Lung (tissue), 12 donors: ENCODE data around the gene EPHB1. TPM values are rescaled to one million over a fixed set of nuclear protein-coding genes. Genes with fewer than 3 reads are reported as not detected.

ENCODE experiments used
- ATAC-seq: fragments of 200-7000 bp; cut with Tn5 transposase; one replicate; pipeline ENCODE4 v1.9.1; 2020; ENCODE audit warnings: moderate number of reproducible peaks; ENCODE audit not compliant: insufficient read depth, low FRiP score
- DNase-seq, 3 donors: peaks; one replicate each; pipeline ENCODE4 v3.0.0-alpha.2; 2013 to 2017
- H3K27ac ChIP-seq, 2 donors: one replicate each; pipeline ENCODE4 v1.5.1; 2013; ENCODE audit warnings: mild to moderate bottlenecking in 2 of 2, moderate library complexity in 2 of 2, control low read depth in 1 of 2, inconsistent platforms in 1 of 2, low read depth in 1 of 2, low read length in 1 of 2
- H3K27me3 ChIP-seq, 3 donors: one replicate each; pipeline ENCODE4 v1.5.1; 2013; ENCODE audit warnings: low read length in 2 of 3; ENCODE audit not compliant: control insufficient read depth in 3 of 3, insufficient read depth in 3 of 3
- H3K36me3 ChIP-seq, 4 donors: one replicate each; pipeline ENCODE4 v1.5.1; 2013; ENCODE audit warnings: low read length in 4 of 4, mild to moderate bottlenecking in 1 of 4, moderate library complexity in 1 of 4; ENCODE audit not compliant: control insufficient read depth in 4 of 4, insufficient read depth in 4 of 4
- H3K4me1 ChIP-seq, 5 donors: one replicate each; pipeline ENCODE4 v1.5.1; 2013; ENCODE audit warnings: low read length in 5 of 5, mild to moderate bottlenecking in 2 of 5, moderate library complexity in 1 of 5; ENCODE audit not compliant: control insufficient read depth in 5 of 5, insufficient read depth in 5 of 5
- H3K4me3 ChIP-seq: one replicate; pipeline ENCODE4 v1.5.1; 2013; ENCODE audit warnings: mild to moderate bottlenecking, control low read depth, moderate library complexity
- H3K9ac ChIP-seq, 2 donors: one replicate each; pipeline ENCODE4 v1.5.1; 2013; ENCODE audit warnings: low read length in 2 of 2, control low read depth in 1 of 2; ENCODE audit not compliant: insufficient read depth in 1 of 2
- H3K9me3 ChIP-seq, 4 donors: one replicate each; pipeline ENCODE4 v1.5.1; 2013; ENCODE audit warnings: low read length in 3 of 4, mild to moderate bottlenecking in 1 of 4, moderate library complexity in 1 of 4; ENCODE audit not compliant: control insufficient read depth in 4 of 4, insufficient read depth in 3 of 4
- CTCF ChIP-seq: IDR thresholded peaks from 2 replicates; pipeline ENCODE4 v1.5.1; 2012; ENCODE audit warnings: mild to moderate bottlenecking; ENCODE audit errors: control extremely low read depth, extremely low read depth
- WGBS, 2 donors: extraction: QIAGEN DNeasy Blood & Tissue Kit; methylation state at CpG; one replicate each; pipeline ENCODE4 v1.1.7; 2013; 5-methylcytosine and 5-hydroxymethylcytosine counted together
- polyA plus RNA-seq, 2 donors: library from polyadenylated mRNA; stranded (reverse); fragments of 200-250 nt; gene quantifications; one replicate each; pipeline ENCODE4 v1.2.1, GENCODE V29; 2013
- total RNA-seq, 2 donors: library from RNA; depleted of rRNA in 1 of 2; stranded (reverse); fragments of >200 nt in 1 of 2; gene quantifications; one replicate each; pipeline ENCODE4 v1.2.1, GENCODE V29; 2014 to 2021
- donor health status: control.
- donor health status: control.
- donor health status: Bipolar disorder and iron deficiency.
- donor health status: healthy.
- donor health status: DM: yes; HTN: yes; CAD: no.

Gene EPHB1
- total and polyA plus RNA-seq, 4 donors: 0.30 to 6.3 (median 2.1) TPM

- Histone ChIP-seq H3K27ac (no peak overlapping the region), H3K27me3 (peaks cover 0 to 4% (median 0%) of the 10 kb centered on the region in 3 donors), H3K4me3 (no peak overlapping the region), H3K36me3 (no peaks in the 10 kb centered on the region), H3K4me1 (no peaks in the 10 kb centered on the region), H3K9ac (no peak overlapping the region), H3K9me3 (peaks cover 0 to 4% (median 0%) of the 10 kb centered on the region in 4 donors)
- WGBS, 2 donors: 73 to 80% methylated on average over 3 of the region's 3 CpGs
- DNase-seq (no peak), ATAC-seq (no peak)
- no peak for TF ChIP-seq CTCF
Measured at GRCh38 chr3:135136361-135137100, 341.5 kb downstream of the EPHB1 start.

GRCh38 chr3:135137296-135137695, 342.2 kb downstream of the EPHB1 start:
- Histone ChIP-seq H3K4me3 (no peak overlapping the region), H3K27me3 (peaks cover 0 to 4% (median 0%) of the 10 kb centered on the region in 3 donors), H3K4me1 (no peaks in the 10 kb centered on the region), H3K27ac (no peak overlapping the region), H3K9ac (no peak overlapping the region), H3K36me3 (no peaks in the 10 kb centered on the region), H3K9me3 (peaks cover 0 to 4% (median 0%) of the 10 kb centered on the region in 4 donors)
- ATAC-seq (no peak), DNase-seq (no peak)
- no peak for TF ChIP-seq CTCF
- 82 to 85% methylated on average over 2 of the region's 2 CpGs for WGBS, 2 donors

- H3K9me3 ChIP-seq: peaks cover 0 to 1% (median 0%) of the 10 kb centered on the region in 4 donors
- H3K4me3 ChIP-seq: no peak overlapping the region
- H3K4me1 ChIP-seq: no peaks in the 10 kb centered on the region
- no peaks in the 10 kb centered on the region for H3K36me3 ChIP-seq
- H3K27me3 ChIP-seq: peaks cover 0 to 4% (median 0%) of the 10 kb centered on the region in 3 donors
- no peak for TF ChIP-seq CTCF
- H3K9ac ChIP-seq: no peak overlapping the region
- WGBS, 2 donors: 88 to 92% methylated on average over 4 of the region's 4 CpGs
- H3K27ac ChIP-seq: no peak overlapping the region
- DNase-seq (no peak), ATAC-seq (no peak)
Measured at GRCh38 chr3:135138776-135139175, 343.7 kb downstream of the EPHB1 start.
